PC-9 (cell line): ENCODE results near the gene VPS16.

Experiments used
- EZH2 ChIP-seq: fragments of 200-600 bp; sonication (generic); IDR thresholded peaks from 2 replicates; pipeline ENCODE4 v1.8.0; 2017; ENCODE audit warnings: antibody characterized with exemption, low read depth
- TF ChIP-seq, protein P1 (sequence below): fragments of 200-600 bp; sonication (generic); conservative IDR thresholded peaks from 2 replicates; pipeline ENCODE4 v1.6.1; 2017; ENCODE audit warnings: mixed run types, antibody characterized with exemption, mild to moderate bottlenecking, moderate library complexity

DNA sequence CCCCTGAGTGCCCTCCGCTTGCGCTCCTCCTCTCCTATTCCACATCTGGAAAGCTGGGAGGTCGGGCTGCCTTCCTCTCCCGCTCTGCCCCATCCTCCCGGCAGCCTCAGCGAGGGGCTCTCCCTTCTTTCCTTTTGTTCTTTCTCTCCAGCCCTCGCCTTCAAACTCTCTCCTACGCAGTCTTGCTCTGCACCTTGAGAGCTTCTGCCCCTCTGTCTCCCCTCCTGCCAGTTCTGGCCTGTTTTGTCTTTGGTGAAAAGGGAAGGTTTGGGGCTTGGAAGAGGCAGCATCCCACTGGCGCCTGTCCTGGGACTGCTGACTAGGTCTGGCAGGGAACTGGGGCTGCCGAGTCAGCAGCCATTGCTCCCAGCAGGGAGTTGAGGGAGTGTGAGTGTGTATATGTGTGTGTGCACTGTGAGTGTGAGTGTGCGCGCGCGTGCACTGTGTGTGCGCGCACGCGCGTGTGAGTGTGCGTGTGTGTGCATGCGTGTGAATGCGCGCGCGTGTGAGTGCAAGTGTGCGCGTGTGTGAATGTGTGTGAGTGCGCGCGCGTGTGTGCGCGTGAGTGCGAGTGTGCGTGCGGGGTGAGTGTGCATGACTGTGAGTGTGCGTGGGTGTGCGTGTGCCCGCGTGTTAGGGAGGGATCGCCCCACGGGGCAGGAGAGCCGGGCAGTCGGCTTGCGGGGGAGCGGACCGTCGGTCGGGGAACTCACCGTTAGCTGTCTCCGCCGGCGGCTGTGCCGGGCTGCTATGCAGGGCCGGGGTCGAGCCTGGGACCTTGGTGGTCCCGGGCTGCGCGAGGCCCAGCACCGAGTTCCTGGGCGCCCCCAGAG is 40.6 kb upstream of the VPS16 start:
- TF ChIP-seq, protein P1, sequence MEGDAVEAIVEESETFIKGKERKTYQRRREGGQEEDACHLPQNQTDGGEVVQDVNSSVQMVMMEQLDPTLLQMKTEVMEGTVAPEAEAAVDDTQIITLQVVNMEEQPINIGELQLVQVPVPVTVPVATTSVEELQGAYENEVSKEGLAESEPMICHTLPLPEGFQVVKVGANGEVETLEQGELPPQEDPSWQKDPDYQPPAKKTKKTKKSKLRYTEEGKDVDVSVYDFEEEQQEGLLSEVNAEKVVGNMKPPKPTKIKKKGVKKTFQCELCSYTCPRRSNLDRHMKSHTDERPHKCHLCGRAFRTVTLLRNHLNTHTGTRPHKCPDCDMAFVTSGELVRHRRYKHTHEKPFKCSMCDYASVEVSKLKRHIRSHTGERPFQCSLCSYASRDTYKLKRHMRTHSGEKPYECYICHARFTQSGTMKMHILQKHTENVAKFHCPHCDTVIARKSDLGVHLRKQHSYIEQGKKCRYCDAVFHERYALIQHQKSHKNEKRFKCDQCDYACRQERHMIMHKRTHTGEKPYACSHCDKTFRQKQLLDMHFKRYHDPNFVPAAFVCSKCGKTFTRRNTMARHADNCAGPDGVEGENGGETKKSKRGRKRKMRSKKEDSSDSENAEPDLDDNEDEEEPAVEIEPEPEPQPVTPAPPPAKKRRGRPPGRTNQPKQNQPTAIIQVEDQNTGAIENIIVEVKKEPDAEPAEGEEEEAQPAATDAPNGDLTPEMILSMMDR, result no peak
- TF ChIP-seq EZH2, result no peak
